BE2C (cell line): ENCODE results near the gene LYPLA2.
A peak's percentile ranks its signal among the peaks of the same experiment; 100 is the strongest.
"Not testable (repeated sequence)": the region's sequence is repeated elsewhere in the genome, so short reads cannot be mapped to it uniquely, and the experiment has no call there.

Source experiments
- DNase-seq: peaks from one replicate; pipeline ENCODE4 v3.0.0-alpha.2; 2020
- H3K27me3 ChIP-seq: fragments of 250-450 bp; sonication (Bioruptor Pico); 2 replicates; pipeline ENCODE4 v1.5.1; 2020; ENCODE audit warnings: mild to moderate bottlenecking
- H3K36me3 ChIP-seq: fragments of 250-450 bp; sonication (Bioruptor Pico); 2 replicates; pipeline ENCODE4 v1.5.1; 2020; ENCODE audit warnings: mild to moderate bottlenecking
- H3K4me1 ChIP-seq: fragments of 250-450 bp; sonication (Bioruptor Pico); 2 replicates; pipeline ENCODE4 v1.5.1; 2020
- H3K4me3 ChIP-seq: 2 replicates; pipeline ENCODE4 v1.5.1; 2011; ENCODE audit warnings: low read depth, low read length
- H3K9me3 ChIP-seq: fragments of 250-450 bp; sonication (Bioruptor Pico); 2 replicates; pipeline ENCODE4 v1.5.1; 2020
- TF ChIP-seq, protein P1 (sequence below): IDR thresholded peaks from 2 replicates; pipeline ENCODE4 v1.5.1; 2012; ENCODE audit warnings: mild to moderate bottlenecking, low read depth, low read length

The LYPLA2 gene

DNA sequence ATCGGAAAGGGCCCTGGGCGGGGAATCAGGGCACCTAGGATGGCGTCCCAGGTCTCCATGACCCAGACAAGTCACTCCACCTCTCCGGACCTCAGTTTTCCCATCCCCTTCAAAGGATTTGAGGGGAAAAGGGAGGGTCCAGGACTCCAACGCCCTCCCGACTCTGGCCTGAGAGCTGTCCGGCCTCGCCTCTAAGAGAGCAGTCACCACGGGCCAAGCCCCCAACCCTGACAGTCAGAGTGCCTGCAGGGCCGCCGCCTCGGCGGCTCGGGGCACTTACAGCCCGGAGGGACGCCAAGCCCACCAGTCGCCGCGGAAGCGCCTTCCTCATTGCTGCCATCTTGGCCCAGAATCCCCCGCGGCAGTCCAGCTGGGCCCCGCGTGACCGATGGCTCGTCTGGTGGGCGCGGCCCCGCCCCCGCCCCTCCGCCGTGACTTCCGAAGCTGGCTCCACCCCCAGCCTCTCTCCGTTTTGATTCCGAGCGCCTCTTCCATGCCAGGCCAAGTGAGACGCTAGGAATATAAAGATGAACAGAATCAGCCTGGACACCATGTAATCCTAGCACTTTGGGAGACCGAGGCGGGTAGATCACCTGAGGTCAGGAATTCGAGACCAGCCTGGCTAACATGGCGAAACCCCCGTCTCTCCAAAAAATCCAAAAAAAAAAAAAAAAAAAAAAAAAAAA, 34.3 kb downstream of the LYPLA2 start, which contains the start of gene HMGCL:
HMGCL (minus strand) TSS at position 354 of the 686 bp plus-strand sequence; CDS start at position 340, 14 bp downstream.
- peak within 1 kb of the TSS; percentile 91 for H3K4me3 ChIP-seq
- no peaks in the 10 kb centered on the region for H3K27me3 ChIP-seq
- DNase-seq, result peak; percentile 87
- H3K36me3 ChIP-seq, result no peaks in the 10 kb centered on the region
- H3K9me3 ChIP-seq, result no peaks in the 10 kb centered on the region
- no peaks in the 10 kb centered on the region for H3K4me1 ChIP-seq
- TF ChIP-seq, protein P1, sequence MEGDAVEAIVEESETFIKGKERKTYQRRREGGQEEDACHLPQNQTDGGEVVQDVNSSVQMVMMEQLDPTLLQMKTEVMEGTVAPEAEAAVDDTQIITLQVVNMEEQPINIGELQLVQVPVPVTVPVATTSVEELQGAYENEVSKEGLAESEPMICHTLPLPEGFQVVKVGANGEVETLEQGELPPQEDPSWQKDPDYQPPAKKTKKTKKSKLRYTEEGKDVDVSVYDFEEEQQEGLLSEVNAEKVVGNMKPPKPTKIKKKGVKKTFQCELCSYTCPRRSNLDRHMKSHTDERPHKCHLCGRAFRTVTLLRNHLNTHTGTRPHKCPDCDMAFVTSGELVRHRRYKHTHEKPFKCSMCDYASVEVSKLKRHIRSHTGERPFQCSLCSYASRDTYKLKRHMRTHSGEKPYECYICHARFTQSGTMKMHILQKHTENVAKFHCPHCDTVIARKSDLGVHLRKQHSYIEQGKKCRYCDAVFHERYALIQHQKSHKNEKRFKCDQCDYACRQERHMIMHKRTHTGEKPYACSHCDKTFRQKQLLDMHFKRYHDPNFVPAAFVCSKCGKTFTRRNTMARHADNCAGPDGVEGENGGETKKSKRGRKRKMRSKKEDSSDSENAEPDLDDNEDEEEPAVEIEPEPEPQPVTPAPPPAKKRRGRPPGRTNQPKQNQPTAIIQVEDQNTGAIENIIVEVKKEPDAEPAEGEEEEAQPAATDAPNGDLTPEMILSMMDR, result no peak

DNA sequence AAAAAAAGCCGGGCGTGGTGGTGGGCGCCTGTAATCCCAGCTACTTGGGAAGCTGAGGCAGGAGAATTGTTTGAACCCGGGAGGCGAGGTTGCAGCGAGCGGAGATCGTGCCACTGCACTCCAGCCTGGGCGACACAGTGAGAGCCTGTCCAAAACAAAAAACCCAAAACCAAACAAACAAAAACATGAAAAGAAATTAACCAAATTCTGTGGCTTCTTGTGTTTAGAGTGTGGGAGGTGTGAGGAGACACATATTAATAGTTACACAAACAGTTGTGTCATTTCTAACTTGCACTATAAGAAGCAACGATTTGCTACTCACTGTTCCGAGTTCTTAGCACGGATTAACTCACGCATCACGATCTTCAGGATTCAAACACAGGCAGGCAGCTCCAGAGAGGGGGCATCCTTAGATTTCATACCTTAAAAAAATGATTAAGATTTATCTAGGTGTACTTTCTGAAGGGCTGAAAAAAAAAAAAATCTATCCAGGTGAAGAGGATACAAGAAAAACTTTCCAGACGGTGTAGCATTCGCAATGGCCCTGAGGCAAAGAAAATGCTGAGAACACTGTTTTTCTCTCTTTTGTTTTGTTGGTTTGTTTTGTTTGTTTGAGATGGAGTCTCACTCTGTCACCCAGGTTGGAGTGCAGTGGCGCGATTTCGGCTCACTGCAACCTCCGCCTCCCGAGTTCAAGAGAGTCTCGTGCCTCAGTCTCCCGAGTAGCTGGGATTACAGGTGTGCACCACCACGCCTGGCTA, 35.0 kb downstream of the LYPLA2 start:
- DNase-seq, result no peak

DNA sequence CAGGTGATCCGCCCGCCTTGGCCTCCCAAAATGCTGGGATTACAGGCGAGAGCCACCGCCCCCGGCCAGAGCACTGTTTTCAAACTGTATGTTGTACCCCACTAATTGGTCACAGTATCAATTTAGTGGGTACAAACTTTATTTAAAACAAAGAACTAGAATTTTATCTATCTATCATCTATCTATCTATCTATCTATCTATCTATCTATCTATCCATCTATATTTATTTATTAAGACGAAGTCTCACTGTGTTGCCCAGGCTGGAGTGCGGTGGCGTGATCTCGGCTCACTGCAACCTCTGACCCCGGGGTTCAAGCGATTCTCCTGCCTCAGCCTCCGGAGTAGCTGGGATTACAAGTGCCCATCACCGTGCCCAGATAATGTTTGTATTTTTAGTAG, 35.6 kb downstream of the LYPLA2 start:
- not testable (repeated sequence) for H3K9me3 ChIP-seq, H3K27me3 ChIP-seq, H3K4me3 ChIP-seq, DNase-seq, H3K36me3 ChIP-seq, H3K4me1 ChIP-seq

More for the DNA sequence above, 35.0 kb downstream of the LYPLA2 start:
- Histone ChIP-seq H3K27me3 (no peaks in the 10 kb centered on the region), H3K36me3 (no peaks in the 10 kb centered on the region), H3K9me3 (no peaks in the 10 kb centered on the region), H3K4me1 (no peaks in the 10 kb centered on the region), H3K4me3 (peak overlapping the region; percentile 91; the same call in 1 of the 2 replicates)
- TF ChIP-seq, protein P1, result no peak

DNA sequence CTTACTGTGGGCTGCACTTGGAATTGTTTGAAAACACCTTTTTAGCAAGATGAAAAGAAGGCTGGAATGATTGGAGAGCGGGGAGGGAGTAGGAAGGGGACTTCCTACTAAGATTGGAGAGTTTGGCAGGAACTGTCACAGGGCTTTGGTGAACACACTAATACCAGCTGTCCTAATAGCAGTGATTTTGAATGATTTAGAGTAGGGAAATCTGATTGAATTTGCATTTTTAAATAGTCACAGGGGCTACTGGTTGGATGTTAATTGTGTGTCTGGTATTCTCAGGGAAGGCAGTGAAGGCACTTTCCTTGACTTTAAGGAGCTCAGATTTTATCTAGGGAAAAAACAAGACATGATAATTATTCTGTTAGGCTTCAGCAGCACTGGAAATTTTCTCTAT, 36.8 kb downstream of the LYPLA2 start:
- H3K27me3 ChIP-seq, result no peaks in the 10 kb centered on the region
- no peak overlapping the region for H3K4me3 ChIP-seq
- TF ChIP-seq, protein P1, result no peak
- no peak for DNase-seq
- H3K9me3 ChIP-seq, result no peaks in the 10 kb centered on the region
- H3K36me3 ChIP-seq, result no peaks in the 10 kb centered on the region
- no peaks in the 10 kb centered on the region for H3K4me1 ChIP-seq

DNA sequence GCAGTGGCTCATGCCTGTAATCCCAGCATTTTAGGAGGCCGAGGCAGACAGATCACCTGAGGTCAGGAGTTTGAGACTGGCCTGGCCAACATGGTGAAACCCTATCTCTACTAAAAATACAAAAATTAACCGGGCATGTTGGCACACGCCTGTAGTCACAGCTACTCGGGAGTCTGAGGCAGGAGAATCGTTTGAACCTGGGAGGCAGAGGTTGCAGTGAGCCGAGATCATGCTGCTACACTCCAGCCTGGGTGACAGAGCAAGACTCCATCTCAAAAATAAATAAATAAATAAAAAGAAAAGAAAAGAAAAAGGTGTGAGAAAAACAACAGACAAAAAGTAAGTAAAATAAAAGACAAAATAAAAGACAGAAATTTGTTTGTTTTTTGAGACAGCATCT, 43.2 kb downstream of the LYPLA2 start:
- H3K9me3 ChIP-seq, H3K4me3 ChIP-seq, DNase-seq, H3K4me1 ChIP-seq, H3K36me3 ChIP-seq, H3K27me3 ChIP-seq: not testable (repeated sequence)

DNA sequence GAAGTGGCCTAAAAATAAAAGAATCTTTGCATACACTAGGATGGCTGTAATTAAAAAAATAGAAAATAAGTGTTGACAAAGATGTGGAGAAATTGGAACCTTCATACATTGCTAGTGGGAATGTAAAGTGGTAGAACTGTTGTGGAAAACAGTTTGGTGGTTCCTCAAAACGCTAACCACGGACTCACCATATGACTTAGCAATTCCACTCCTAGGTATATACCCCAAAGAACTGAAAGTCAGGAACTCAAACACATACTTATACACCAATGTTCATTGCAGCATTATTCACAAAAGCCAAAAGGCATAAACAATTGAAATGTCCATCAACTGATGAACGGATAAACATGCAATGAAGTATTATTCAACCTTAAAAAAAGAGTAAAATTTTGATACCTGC, 45.1 kb downstream of the LYPLA2 start:
- DNase-seq, result no peak
- Histone ChIP-seq H3K9me3 (no peaks in the 10 kb centered on the region), H3K4me1 (no peaks in the 10 kb centered on the region), H3K27me3 (no peaks in the 10 kb centered on the region), H3K4me3 (no peak overlapping the region), H3K36me3 (no peaks in the 10 kb centered on the region)
- TF ChIP-seq, protein P1, result no peak

DNA sequence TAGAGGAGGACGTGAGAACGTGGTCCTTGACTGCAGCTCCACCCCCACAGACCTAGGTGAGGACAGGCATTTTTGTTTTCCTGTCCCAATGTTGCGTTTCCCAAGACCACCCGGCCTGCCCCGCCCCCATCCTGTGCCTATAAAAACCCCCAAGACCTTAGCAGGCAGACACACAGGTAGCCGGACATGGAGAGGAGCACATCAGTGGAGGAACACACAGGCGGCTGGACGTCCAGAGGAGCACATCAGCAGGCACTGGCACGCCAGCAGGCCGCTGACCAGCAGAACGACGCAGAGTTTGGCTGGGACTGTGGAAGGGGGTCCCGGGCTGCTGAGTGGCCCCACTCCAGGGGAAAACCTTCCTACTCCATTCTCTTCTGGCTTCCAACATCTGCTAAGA, 47.0 kb downstream of the LYPLA2 start:
- no peaks in the 10 kb centered on the region for H3K36me3 ChIP-seq
- H3K4me1 ChIP-seq, result no peaks in the 10 kb centered on the region
- no peak for DNase-seq
- H3K9me3 ChIP-seq, result no peaks in the 10 kb centered on the region
- H3K27me3 ChIP-seq, result peaks cover 10% of the 10 kb centered on the region; the same call in 1 of the 2 replicates
- H3K4me3 ChIP-seq, result no peak overlapping the region
- TF ChIP-seq, protein P1, result no peak
